ENCODE results near the gene MAB21L4.

Gene MAB21L4

DNA sequence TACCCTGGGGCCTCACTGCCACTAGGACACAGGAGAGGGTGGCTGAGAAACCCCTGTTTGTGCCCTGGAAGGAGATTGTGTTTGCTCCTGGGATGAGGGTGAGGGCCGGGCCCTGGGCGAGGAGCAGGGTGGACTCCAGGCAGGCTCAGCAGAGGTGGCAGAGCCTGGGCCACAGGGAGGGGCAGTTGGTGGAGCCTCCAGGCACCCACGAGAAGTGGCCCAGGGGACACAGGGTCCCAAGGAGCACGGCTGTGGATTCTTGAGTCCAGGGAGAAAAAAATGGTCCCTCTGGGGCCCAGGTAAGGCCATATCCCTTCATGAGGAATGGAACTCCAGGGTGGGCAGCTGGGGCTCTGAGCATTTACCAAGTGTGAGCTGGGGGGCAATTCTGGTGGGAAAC is 8.3 kb downstream of the MAB21L4 start:
- no peak for DNase-seq (ENCODE audit: low read depth)
- H3K4me3 ChIP-seq (ENCODE audit: low read depth, low read length): no peak overlapping the region
- TF ChIP-seq, protein P1, sequence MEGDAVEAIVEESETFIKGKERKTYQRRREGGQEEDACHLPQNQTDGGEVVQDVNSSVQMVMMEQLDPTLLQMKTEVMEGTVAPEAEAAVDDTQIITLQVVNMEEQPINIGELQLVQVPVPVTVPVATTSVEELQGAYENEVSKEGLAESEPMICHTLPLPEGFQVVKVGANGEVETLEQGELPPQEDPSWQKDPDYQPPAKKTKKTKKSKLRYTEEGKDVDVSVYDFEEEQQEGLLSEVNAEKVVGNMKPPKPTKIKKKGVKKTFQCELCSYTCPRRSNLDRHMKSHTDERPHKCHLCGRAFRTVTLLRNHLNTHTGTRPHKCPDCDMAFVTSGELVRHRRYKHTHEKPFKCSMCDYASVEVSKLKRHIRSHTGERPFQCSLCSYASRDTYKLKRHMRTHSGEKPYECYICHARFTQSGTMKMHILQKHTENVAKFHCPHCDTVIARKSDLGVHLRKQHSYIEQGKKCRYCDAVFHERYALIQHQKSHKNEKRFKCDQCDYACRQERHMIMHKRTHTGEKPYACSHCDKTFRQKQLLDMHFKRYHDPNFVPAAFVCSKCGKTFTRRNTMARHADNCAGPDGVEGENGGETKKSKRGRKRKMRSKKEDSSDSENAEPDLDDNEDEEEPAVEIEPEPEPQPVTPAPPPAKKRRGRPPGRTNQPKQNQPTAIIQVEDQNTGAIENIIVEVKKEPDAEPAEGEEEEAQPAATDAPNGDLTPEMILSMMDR (IDR thresholded peaks at IDR 0.05; ENCODE audit: control insufficient read depth, extremely low read depth, insufficient read depth): no peak

DNA sequence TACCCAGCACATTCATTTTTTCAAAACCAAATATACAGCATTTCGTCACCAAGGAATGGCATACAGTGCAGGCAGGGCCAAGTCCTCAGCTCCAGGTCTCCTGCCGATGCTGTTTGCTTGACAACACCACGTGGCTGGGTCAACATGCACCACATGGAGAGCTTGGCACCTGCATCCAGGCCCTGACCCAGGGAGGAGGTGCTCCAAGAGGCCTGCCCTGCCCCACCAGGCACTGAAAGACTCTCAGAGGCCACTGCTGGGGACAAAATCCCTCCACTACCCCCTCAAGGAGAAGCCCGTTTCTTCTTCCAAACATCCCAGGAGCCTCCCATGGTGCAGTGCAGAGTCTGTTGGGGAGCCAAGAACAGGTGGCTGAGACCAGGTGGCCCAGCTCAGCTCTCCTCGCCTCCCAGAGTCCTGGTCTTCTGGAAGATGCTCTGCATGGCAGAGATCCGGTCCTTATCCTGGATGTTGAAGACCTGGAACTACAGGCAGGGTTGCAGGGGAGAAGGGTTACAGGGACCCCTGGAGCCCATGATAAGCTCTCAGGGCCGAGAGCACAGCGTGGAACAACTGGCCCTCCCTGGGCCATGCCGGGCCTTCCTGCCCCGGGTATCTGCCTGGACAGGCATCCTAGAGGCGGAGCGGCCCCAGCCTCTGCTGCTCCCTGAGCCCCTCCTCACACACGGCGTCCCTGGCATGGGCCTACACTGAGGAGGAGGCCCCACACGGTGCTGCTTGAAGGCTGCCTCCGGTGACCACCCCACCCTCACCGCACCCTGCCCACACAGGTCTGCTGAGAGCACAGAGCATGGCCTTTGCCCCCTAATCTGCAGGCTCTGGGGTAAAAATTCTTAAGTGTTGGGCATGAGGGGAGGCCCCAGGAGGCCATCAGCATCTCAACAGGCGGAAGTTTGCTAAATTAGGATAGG is 9.0 kb downstream of the MAB21L4 start:
- TF ChIP-seq, protein P1 (IDR thresholded peaks at IDR 0.05; ENCODE audit: control insufficient read depth, extremely low read depth, insufficient read depth): no peak
- no peak overlapping the region for H3K4me3 ChIP-seq (ENCODE audit: low read depth, low read length)
- DNase-seq (ENCODE audit: low read depth): peak; percentile 31

DNA sequence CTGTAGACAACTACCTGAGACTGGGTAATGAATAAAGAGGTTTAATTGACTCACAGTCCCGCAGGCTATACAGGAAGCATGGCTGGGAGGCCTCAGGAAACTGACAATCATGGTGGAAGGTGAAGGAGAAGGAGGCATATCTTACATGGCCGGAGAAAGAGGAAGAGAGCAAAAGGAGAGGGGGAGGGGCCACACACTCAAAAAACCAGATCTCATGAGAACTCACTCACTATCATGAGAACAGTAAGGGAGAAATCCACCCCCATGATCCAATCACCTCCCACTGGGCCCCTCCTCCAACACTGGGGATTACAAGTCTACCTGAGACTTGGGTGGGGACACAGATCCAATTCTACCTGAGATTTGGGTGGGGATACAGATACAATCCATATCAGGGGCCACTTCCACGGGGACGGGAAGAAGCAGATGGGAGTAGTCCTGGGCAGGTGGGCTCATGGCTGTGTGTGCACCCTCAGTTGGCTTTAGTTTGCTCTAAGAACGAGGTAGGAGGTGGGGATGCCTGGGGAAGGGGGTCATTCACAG is 9.9 kb downstream of the MAB21L4 start:
- no peak overlapping the region for H3K4me3 ChIP-seq (ENCODE audit: low read depth, low read length)
- TF ChIP-seq, protein P1 (IDR thresholded peaks at IDR 0.05; ENCODE audit: control insufficient read depth, extremely low read depth, insufficient read depth): no peak
- no peak for DNase-seq (ENCODE audit: low read depth)

DNA sequence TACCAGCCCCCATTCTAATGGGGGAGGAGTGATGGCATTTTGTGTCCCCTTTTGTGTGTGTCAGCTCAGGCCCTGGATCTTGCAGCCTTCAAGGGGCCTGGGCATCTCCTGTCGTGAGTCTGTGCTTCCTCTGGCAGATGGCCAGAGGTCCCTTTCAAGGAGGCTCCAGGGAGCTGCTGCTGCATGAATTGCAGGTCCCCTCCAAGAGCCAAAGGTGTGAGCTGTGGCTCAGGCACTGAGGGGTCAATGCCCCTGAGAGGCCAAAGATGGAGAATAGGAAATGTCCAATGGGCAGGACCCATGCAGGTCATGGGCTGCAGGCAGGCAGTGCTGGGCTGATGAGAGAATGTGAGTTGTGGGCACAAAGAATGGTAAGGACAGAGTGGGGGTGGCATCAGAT is 10.4 kb downstream of the MAB21L4 start:
- no peak for DNase-seq (ENCODE audit: low read depth)
- TF ChIP-seq, protein P1 (IDR thresholded peaks at IDR 0.05; ENCODE audit: control insufficient read depth, extremely low read depth, insufficient read depth): no peak
- no peak overlapping the region for H3K4me3 ChIP-seq (ENCODE audit: low read depth, low read length)

DNA sequence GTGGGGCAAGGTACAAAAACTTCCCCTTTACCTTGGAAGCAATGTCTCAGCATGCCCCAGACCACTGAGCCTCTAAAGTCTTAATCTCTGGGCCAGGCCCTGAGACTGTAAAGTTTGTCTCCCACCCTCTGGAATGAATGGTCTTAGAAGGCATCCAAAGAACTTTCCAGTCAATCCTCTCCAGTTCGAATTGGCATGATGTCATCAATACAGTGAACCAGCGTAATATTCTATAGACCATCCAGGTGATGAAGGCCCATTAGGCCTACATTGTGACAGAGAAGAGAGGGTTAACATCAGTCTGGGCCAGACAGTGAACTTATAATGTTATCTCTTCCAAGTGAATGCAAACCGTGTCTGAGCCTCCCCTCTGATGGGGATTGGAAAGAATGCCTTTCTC is 11.2 kb downstream of the MAB21L4 start:
- no peak overlapping the region for H3K4me3 ChIP-seq (ENCODE audit: low read depth, low read length)
- DNase-seq (ENCODE audit: low read depth): no peak
- TF ChIP-seq, protein P1 (IDR thresholded peaks at IDR 0.05; ENCODE audit: control insufficient read depth, extremely low read depth, insufficient read depth): no peak

DNA sequence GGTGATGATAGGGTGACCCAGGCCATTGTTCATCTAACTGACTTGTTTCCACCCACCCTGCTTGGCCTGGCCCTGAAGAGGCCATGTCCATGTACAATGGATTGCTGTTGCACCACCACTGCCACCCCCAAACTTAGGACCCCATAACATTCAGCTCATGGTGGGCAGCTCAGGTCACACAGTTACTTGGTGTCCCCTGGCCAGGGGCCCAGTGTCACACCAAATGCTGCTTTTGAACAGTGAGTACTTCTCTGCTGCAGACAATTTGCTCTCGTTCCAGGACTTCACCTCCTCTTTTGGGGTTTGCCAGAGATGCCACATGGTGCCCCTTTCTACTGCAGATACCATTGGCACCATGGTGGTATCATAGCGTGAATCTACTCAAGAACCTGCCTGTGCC is 11.7 kb downstream of the MAB21L4 start:
- TF ChIP-seq, protein P1 (IDR thresholded peaks at IDR 0.05; ENCODE audit: control insufficient read depth, extremely low read depth, insufficient read depth): no peak
- DNase-seq (ENCODE audit: low read depth): no peak
- no peak overlapping the region for H3K4me3 ChIP-seq (ENCODE audit: low read depth, low read length)
